GM08714 (cell line): ENCODE measurements around the gene KDM8.

Experiments used
- H3K4me3 ChIP-seq: fragments of 200-500 bp; sonication (Bioruptor generic); 2 replicates; pipeline ENCODE4 v1.5.1; 2014; ENCODE audit warnings: mild to moderate bottlenecking, low read length, inconsistent platforms
- ZNF274 ChIP-seq: IDR thresholded peaks from 2 replicates; pipeline ENCODE4 v1.6.1; 2012; ENCODE audit warnings: mild to moderate bottlenecking, low read depth, low read length

KDM8 gene

GRCh38 chr16:27220120-27220519, 16.8 kb downstream of the KDM8 start:
- TF ChIP-seq ZNF274, result no peak

GRCh38 chr16:27220527-27220926, 17.2 kb downstream of the KDM8 start:
- no peak for TF ChIP-seq ZNF274
- no peak overlapping the region for H3K4me3 ChIP-seq

More at GRCh38 chr16:27220120-27220519, 16.8 kb downstream of the KDM8 start:
- no peak overlapping the region for H3K4me3 ChIP-seq

- no peak overlapping the region for H3K4me3 ChIP-seq
- no peak for TF ChIP-seq ZNF274
These were observed 17.7 kb downstream of the KDM8 start for GRCh38 chr16:27220991-27221390.

GRCh38 chr16:27221576-27222248, 18.4 kb downstream of the KDM8 start:
- no peak for TF ChIP-seq ZNF274
- H3K4me3 ChIP-seq, result no peak overlapping the region

- no peak for TF ChIP-seq ZNF274
- no peak overlapping the region for H3K4me3 ChIP-seq
These were observed 19.2 kb downstream of the KDM8 start for GRCh38 chr16:27222249-27223225.

- H3K4me3 ChIP-seq, result no peak overlapping the region
- TF ChIP-seq ZNF274, result no peak
These were observed 19.9 kb downstream of the KDM8 start for GRCh38 chr16:27223226-27223610.

- TF ChIP-seq ZNF274, result no peak
These were observed 20.4 kb downstream of the KDM8 start for GRCh38 chr16:27223701-27224100.

GRCh38 chr16:27224271-27224737, 21.0 kb downstream of the KDM8 start:
- TF ChIP-seq ZNF274, result no peak
- no peak overlapping the region for H3K4me3 ChIP-seq

More at GRCh38 chr16:27223701-27224100, 20.4 kb downstream of the KDM8 start:
- no peak overlapping the region for H3K4me3 ChIP-seq

- no peak overlapping the region for H3K4me3 ChIP-seq
- no peak for TF ChIP-seq ZNF274
These were observed 21.5 kb downstream of the KDM8 start for GRCh38 chr16:27224741-27225300.

GRCh38 chr16:27225536-27226360, 22.4 kb downstream of the KDM8 start:
- no peak overlapping the region for H3K4me3 ChIP-seq
- TF ChIP-seq ZNF274, result no peak

GRCh38 chr16:27226476-27226875, 23.1 kb downstream of the KDM8 start:
- H3K4me3 ChIP-seq, result no peak overlapping the region
- TF ChIP-seq ZNF274, result no peak

GRCh38 chr16:27226976-27227705, 23.8 kb downstream of the KDM8 start:
- no peak overlapping the region for H3K4me3 ChIP-seq
- TF ChIP-seq ZNF274, result no peak

GRCh38 chr16:27228045-27228444, 24.7 kb downstream of the KDM8 start:
- H3K4me3 ChIP-seq, result no peak overlapping the region
- no peak for TF ChIP-seq ZNF274
